Measurements from ENCODE around the gene ARHGAP40.

The ARHGAP40 gene

DNA sequence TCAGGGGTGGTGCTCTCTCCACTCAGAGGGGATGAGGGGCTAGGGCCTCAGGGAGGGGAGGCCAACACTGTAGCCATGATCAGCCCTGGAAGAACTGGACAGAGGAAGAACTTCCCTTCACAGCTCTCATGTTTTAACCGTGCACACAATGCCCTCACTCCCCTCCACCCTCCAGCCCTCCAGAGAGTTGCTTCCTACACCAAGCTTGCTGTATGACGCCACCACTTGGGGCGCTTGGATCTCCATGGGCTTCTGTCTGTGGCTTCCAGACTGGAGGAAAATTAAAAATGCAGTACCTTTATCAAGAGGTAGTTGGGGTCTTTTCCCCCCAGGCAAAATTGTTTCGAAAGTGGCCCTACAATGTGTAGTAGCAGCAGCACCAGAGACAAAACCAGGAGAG, 48.4 kb downstream of the ARHGAP40 start:
- no peak for DNase-seq (ENCODE audit: low read depth)
- no peak overlapping the region for H3K4me3 ChIP-seq (ENCODE audit: low read length)
- no peak for TF ChIP-seq CTCF (conservative IDR thresholded peaks at IDR 0.05; ENCODE audit: low read depth, low read length)

DNA sequence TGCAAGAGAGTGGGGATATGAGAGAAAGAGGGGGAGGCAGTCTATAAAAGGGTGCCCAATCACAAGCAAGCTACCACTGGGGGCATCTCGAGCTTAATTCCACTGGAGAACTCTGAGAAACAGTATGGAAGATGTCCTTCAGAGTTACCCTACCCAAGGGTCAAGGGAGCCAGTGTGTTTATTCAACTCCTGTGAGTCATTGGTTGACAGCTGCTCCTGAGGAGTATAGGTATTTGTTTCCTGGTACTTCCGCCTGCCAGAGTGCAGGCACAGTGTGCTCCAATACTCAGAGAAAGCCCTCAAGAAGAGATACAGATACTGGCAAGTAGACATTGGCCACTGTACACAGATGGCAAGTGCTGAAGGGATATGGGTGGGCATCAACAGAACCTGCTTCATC, 49.5 kb downstream of the ARHGAP40 start:
- no peak for TF ChIP-seq CTCF (conservative IDR thresholded peaks at IDR 0.05; ENCODE audit: low read depth, low read length)
- no peak for DNase-seq (ENCODE audit: low read depth)

DNA sequence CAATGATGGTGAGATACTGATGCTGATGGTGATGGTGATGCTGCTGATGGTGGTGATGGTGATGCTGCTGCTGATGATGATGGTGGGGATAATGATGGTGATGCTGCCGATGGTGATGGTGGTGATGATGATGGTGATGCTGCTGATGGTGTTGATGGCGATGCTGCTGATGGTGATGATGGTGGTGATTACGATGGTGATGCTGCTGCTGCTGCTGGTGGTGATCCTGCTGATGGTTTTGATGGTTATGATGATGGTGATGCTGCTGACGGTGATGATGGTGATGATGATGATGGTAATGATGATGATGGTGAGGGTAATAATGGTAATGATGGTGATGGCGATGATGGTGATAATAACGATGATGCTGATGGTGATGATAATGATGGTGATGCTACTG, 50.0 kb downstream of the ARHGAP40 start:
- DNase-seq (ENCODE audit: low read depth): no peak
- TF ChIP-seq CTCF (conservative IDR thresholded peaks at IDR 0.05; ENCODE audit: low read depth, low read length): no peak
- no peak overlapping the region for H3K4me3 ChIP-seq (ENCODE audit: low read length)

More for the DNA sequence above, 49.5 kb downstream of the ARHGAP40 start:
- no peak overlapping the region for H3K4me3 ChIP-seq (ENCODE audit: low read length)

GRCh38 chr20:38652995-38653394, 51.4 kb downstream of the ARHGAP40 start:
- no peak overlapping the region for H3K4me3 ChIP-seq (ENCODE audit: low read length)
- no peak for DNase-seq (ENCODE audit: low read depth)
- no peak for TF ChIP-seq CTCF (conservative IDR thresholded peaks at IDR 0.05; ENCODE audit: low read depth, low read length)

GRCh38 chr20:38657390-38657789, 55.8 kb downstream of the ARHGAP40 start:
- TF ChIP-seq CTCF (conservative IDR thresholded peaks at IDR 0.05; ENCODE audit: low read depth, low read length): no peak
- no peak overlapping the region for H3K4me3 ChIP-seq (ENCODE audit: low read length)
- no peak for DNase-seq (ENCODE audit: low read depth)

- no peak for DNase-seq (ENCODE audit: low read depth)
- H3K4me3 ChIP-seq (ENCODE audit: low read length): no peak overlapping the region
- peak; percentile 82 for TF ChIP-seq CTCF (conservative IDR thresholded peaks at IDR 0.05; ENCODE audit: low read depth, low read length)
Measured at GRCh38 chr20:38658879-38659596, 57.4 kb downstream of the ARHGAP40 start.

GRCh38 chr20:38659597-38659880, 57.9 kb downstream of the ARHGAP40 start:
- no peak overlapping the region for H3K4me3 ChIP-seq (ENCODE audit: low read length)
- DNase-seq (ENCODE audit: low read depth): no peak
- TF ChIP-seq CTCF (conservative IDR thresholded peaks at IDR 0.05; ENCODE audit: low read depth, low read length): no peak

Measured in retinal pigment epithelial cell (primary cell).